Measurements from ENCODE around the gene GMPR2.

DNA sequence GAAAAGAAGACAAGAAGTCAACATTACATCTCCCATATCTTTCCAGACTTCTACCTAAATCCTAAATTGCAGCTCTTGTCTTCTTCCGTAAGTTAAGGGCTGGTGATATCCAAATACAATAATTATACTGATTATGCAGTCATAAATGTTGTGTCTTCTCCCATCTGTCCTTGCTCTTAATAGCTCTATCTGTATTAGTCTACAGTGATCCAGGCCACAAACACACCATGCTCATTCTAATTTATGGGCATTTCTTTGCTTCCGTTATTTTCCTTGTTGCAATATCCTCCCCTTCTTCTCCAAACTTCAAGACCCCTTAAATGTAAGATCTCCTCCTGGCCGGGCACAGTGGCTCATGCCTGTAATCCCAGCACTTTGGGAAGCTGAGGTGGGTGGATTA is 13.2 kb upstream of the GMPR2 start:
- TF ChIP-seq EZH2 (IDR thresholded peaks at IDR 0.05; ENCODE audit: insufficient read depth, poor library complexity, severe bottlenecking) (no peak), EZH2phosphoT487 (IDR thresholded peaks at IDR 0.05; ENCODE audit: insufficient read depth, low read depth) (no peak)
